22Rv1 (cell line): ENCODE measurements around the gene FBXO27.

ENCODE experiments used
- H3K27ac ChIP-seq: fragments of 450-650 bp; 2 replicates; pipeline ENCODE4 v1.5.1; 2017
- ZFX ChIP-seq: fragments of 450-650 bp; IDR thresholded peaks from 2 replicates; pipeline ENCODE4 v1.6.1; 2017; ENCODE audit warnings: antibody characterized with exemption, borderline replicate concordance
- TF ChIP-seq, protein P1 (sequence below): fragments of 450-650 bp; IDR thresholded peaks from 2 replicates; pipeline ENCODE4 v1.5.1; 2017; ENCODE audit warnings: mild to moderate bottlenecking

FBXO27 gene

DNA sequence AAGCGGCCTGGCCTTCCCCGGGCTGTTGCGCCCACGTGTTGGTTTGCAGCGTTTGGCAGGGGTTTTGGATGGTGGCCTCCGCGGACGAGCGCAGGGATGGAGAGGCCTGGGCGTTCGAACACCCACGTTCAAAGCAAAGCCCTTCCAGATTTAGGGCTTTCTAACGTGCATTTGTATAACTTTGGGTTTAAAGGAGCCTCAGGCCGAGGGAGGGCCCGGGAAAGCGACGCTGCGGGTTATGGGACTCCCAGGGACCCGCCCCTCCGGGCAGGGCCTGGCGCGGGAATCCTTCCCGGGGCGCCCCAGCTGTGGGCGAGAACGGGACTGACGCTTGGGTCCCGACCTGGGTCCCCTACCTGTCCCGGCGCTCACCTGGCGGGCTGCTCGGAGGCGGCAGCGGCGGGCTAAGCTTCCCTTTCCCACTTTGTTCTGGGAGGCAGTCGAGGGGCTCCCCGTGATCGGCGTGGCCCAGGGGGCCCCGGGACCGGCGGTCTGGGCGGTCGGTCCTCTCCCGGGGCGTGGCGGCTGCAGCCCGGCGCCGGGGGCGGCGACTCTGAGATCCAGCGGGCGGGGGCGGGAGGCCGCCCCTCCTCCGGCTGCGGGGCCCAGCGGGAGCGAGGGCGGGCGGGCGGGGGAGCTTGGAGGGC, 57.0 kb downstream of the FBXO27 start, which contains the start of gene FBXO17:
FBXO17 (minus strand) TSS at position 529 of the 647 bp plus-strand sequence. CDS start 25,423 bp downstream, outside the sequence.
- TF ChIP-seq ZFX, result no peak
- TF ChIP-seq, protein P1, sequence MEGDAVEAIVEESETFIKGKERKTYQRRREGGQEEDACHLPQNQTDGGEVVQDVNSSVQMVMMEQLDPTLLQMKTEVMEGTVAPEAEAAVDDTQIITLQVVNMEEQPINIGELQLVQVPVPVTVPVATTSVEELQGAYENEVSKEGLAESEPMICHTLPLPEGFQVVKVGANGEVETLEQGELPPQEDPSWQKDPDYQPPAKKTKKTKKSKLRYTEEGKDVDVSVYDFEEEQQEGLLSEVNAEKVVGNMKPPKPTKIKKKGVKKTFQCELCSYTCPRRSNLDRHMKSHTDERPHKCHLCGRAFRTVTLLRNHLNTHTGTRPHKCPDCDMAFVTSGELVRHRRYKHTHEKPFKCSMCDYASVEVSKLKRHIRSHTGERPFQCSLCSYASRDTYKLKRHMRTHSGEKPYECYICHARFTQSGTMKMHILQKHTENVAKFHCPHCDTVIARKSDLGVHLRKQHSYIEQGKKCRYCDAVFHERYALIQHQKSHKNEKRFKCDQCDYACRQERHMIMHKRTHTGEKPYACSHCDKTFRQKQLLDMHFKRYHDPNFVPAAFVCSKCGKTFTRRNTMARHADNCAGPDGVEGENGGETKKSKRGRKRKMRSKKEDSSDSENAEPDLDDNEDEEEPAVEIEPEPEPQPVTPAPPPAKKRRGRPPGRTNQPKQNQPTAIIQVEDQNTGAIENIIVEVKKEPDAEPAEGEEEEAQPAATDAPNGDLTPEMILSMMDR, result no peak
- H3K27ac ChIP-seq, result peak within 1 kb of the TSS; percentile 58

DNA sequence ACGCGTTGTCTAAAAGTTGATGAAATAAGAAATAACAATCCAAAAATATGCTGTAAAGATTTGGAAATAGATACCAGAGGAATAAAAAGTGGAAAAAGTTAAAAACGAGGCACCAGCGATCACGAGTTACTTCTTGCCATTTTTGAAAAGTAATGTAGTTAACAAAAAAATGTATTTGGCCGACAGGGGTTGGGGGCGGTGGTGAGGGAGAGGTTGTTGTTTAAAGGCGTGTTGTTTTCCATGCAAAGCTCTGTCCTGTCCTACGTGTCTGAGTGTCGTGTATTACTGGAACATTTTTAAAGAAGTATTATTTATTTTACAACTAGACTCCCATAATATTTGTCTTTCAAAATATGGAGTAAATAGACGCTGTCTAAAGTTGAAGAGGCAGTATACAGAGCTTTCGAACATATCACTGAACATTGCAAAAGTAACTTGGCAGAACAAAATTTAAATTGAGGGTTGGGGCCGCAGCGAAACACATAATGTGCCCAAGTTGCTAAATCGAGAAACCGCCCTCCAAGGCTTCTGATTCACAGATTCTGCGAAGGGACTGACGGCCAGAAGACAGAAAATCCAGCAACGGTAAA, 57.6 kb downstream of the FBXO27 start:
- peak overlapping the region; percentile 58 for H3K27ac ChIP-seq
- no peak for TF ChIP-seq ZFX
- TF ChIP-seq, protein P1, result no peak
